ENCODE measurements around the gene TFEC.

Gene TFEC

GRCh38 chr7:115988401-115988800 lies 42.2 kb downstream of the TFEC start:
- Histone ChIP-seq H3K9ac (ENCODE audit: low read length) (no peak overlapping the region), H3K4me1 (ENCODE audit: control insufficient read depth, insufficient read depth, low read length) (no peaks in the 10 kb centered on the region), H3K9me3 (ENCODE audit: control insufficient read depth, insufficient read depth, low read depth, low read length) (no peaks in the 10 kb centered on the region), H3K27ac (ENCODE audit: low read depth, low read length) (no peak overlapping the region), H3K27me3 (ENCODE audit: control insufficient read depth, insufficient read depth, low read length) (no peaks in the 10 kb centered on the region), H3K4me3 (ENCODE audit: low read depth, low read length) (no peak overlapping the region), H3K36me3 (ENCODE audit: control insufficient read depth, insufficient read depth, low read length) (no peaks in the 10 kb centered on the region)

DNA sequence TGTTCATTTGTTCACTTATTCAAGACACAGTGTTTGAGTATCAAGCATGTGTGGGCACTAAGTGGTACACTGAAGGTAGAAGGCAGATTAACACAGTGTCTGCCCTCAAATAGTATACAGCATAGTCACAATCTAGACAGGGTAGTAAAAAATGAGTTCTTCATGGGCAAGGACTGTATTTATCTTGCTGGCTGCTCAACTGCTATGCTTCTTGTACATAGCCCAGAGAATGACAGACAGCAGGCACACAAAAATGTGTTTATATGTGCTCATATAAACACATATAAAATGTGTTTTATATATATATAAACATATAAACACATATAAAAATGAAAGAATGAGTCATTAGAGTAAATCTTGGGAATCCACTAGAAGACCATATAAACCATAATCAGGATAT lies 43.1 kb downstream of the TFEC start:
- no peak overlapping the region for H3K9ac ChIP-seq (ENCODE audit: low read length)
- H3K9me3 ChIP-seq (ENCODE audit: control insufficient read depth, insufficient read depth, low read depth, low read length) = no peaks in the 10 kb centered on the region
- H3K36me3 ChIP-seq (ENCODE audit: control insufficient read depth, insufficient read depth, low read length) = no peaks in the 10 kb centered on the region
- no peak overlapping the region for H3K27ac ChIP-seq (ENCODE audit: low read depth, low read length)
- H3K27me3 ChIP-seq (ENCODE audit: control insufficient read depth, insufficient read depth, low read length) = no peaks in the 10 kb centered on the region
- no peak overlapping the region for H3K4me3 ChIP-seq (ENCODE audit: low read depth, low read length)
- H3K4me1 ChIP-seq (ENCODE audit: control insufficient read depth, insufficient read depth, low read length) = no peaks in the 10 kb centered on the region

DNA sequence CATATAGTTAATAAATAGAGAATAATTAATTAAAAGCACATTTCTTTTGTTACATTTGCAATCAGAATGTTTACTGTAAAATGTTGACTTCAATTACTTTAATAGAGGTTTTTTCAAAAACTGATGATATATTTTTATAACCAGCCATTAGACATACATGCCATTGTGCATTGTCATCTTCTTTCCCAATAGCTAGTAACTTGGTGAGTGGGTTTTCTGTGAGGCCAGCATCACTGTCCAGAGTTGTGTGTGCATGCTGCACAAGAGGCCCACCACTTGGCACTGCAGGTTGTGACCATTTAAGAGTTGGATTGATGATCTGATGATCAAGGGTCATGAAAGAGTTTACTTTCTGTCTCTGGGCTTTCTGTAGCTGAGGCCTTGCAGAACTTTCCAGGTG lies 46.5 kb downstream of the TFEC start:
- Histone ChIP-seq H3K27me3 (ENCODE audit: control insufficient read depth, insufficient read depth, low read length) (no peaks in the 10 kb centered on the region), H3K36me3 (ENCODE audit: control insufficient read depth, insufficient read depth, low read length) (no peaks in the 10 kb centered on the region), H3K4me1 (ENCODE audit: control insufficient read depth, insufficient read depth, low read length) (no peaks in the 10 kb centered on the region), H3K27ac (ENCODE audit: low read depth, low read length) (no peak overlapping the region), H3K4me3 (ENCODE audit: low read depth, low read length) (no peak overlapping the region), H3K9ac (ENCODE audit: low read length) (no peak overlapping the region), H3K9me3 (ENCODE audit: control insufficient read depth, insufficient read depth, low read depth, low read length) (no peaks in the 10 kb centered on the region)

GRCh38 chr7:115980159-115980558 lies 50.4 kb downstream of the TFEC start:
- Histone ChIP-seq H3K9ac (ENCODE audit: low read length) (no peak overlapping the region), H3K4me3 (ENCODE audit: low read depth, low read length) (no peak overlapping the region), H3K27me3 (ENCODE audit: control insufficient read depth, insufficient read depth, low read length) (no peaks in the 10 kb centered on the region), H3K4me1 (ENCODE audit: control insufficient read depth, insufficient read depth, low read length) (no peaks in the 10 kb centered on the region), H3K36me3 (ENCODE audit: control insufficient read depth, insufficient read depth, low read length) (no peaks in the 10 kb centered on the region), H3K27ac (ENCODE audit: low read depth, low read length) (no peak overlapping the region), H3K9me3 (ENCODE audit: control insufficient read depth, insufficient read depth, low read depth, low read length) (no peaks in the 10 kb centered on the region)

DNA sequence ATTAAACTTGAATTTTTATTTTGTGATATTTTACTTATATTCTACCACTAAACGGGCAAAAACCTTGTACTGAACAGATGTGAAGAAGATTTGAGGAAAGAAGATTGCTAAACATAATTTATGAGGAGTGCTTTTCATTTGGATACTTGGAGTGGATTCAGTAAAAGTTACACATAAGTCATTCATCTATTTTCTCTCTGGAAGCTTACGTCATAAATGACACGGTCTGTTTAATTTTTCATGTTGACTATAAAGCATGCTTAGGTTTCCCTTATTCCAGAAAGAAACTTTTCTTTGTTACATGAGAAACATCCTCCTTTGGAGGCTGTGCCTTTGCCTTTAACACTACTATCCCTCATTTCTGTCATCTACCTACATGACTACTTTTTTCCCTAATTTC lies 53.9 kb downstream of the TFEC start:
- no peak overlapping the region for H3K27ac ChIP-seq (ENCODE audit: low read depth, low read length)

DNA sequence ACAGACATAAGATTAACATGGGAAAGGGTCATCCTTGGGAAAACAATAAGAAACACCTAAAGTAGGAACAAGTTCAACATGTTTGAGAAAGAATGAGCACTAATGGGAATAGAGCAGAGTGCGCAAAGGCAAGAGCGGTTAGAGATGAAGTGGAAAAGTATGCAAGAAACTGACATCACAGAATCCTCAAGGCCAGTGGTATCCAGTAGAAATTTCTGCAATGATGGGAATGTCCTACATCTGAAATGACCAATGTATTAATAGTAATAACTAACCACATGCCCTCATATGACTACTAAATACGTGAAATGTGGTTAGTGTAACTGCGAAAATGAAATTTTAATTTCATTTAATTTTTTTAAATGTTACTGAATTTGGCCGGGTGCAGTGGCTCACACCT lies 54.8 kb downstream of the TFEC start:
- H3K36me3 ChIP-seq (ENCODE audit: control insufficient read depth, insufficient read depth, low read length) = no peaks in the 10 kb centered on the region
- H3K27me3 ChIP-seq (ENCODE audit: control insufficient read depth, insufficient read depth, low read length) = no peaks in the 10 kb centered on the region
- H3K27ac ChIP-seq (ENCODE audit: low read depth, low read length) = no peak overlapping the region
- no peak overlapping the region for H3K9ac ChIP-seq (ENCODE audit: low read length)
- no peaks in the 10 kb centered on the region for H3K9me3 ChIP-seq (ENCODE audit: control insufficient read depth, insufficient read depth, low read depth, low read length)
- no peak overlapping the region for H3K4me3 ChIP-seq (ENCODE audit: low read depth, low read length)
- H3K4me1 ChIP-seq (ENCODE audit: control insufficient read depth, insufficient read depth, low read length) = no peaks in the 10 kb centered on the region

More for the DNA sequence above, 53.9 kb downstream of the TFEC start:
- H3K9ac ChIP-seq (ENCODE audit: low read length) = no peak overlapping the region
- H3K9me3 ChIP-seq (ENCODE audit: control insufficient read depth, insufficient read depth, low read depth, low read length) = no peaks in the 10 kb centered on the region
- no peak overlapping the region for H3K4me3 ChIP-seq (ENCODE audit: low read depth, low read length)
- no peaks in the 10 kb centered on the region for H3K36me3 ChIP-seq (ENCODE audit: control insufficient read depth, insufficient read depth, low read length)
- H3K4me1 ChIP-seq (ENCODE audit: control insufficient read depth, insufficient read depth, low read length) = no peaks in the 10 kb centered on the region
- H3K27me3 ChIP-seq (ENCODE audit: control insufficient read depth, insufficient read depth, low read length) = no peaks in the 10 kb centered on the region

GRCh38 chr7:115973406-115973805 lies 57.2 kb downstream of the TFEC start:
- no peaks in the 10 kb centered on the region for H3K36me3 ChIP-seq (ENCODE audit: control insufficient read depth, insufficient read depth, low read length)
- H3K4me3 ChIP-seq (ENCODE audit: low read depth, low read length) = no peak overlapping the region
- H3K4me1 ChIP-seq (ENCODE audit: control insufficient read depth, insufficient read depth, low read length) = peaks cover 4% of the 10 kb centered on the region; the same call in 1 of the 2 replicates
- H3K9me3 ChIP-seq (ENCODE audit: control insufficient read depth, insufficient read depth, low read depth, low read length) = no peaks in the 10 kb centered on the region
- H3K27ac ChIP-seq (ENCODE audit: low read depth, low read length) = no peak overlapping the region
- no peak overlapping the region for H3K9ac ChIP-seq (ENCODE audit: low read length)
- H3K27me3 ChIP-seq (ENCODE audit: control insufficient read depth, insufficient read depth, low read length) = no peaks in the 10 kb centered on the region

DNA sequence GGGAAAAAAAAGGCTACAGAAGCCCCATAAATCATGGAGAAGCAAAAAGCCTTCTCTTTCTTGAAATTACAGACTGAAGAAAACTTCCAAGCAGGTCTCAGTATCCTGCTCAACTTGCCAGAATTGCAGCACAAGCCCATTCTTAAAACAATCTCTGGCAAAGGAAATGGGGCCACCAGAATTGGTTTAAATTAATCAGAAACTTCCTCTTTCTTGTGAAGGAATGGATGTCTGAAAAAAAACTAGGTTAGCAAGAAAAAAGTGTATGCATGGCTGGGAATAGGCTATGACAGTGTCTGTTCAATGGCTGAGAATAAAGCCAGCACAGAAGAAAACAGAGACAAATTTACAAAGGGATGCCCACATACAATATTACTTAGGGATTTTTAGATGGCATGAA lies 59.1 kb downstream of the TFEC start:
- Histone ChIP-seq H3K9ac (ENCODE audit: low read length) (no peak overlapping the region), H3K27ac (ENCODE audit: low read depth, low read length) (no peak overlapping the region), H3K36me3 (ENCODE audit: control insufficient read depth, insufficient read depth, low read length) (no peaks in the 10 kb centered on the region), H3K4me3 (ENCODE audit: low read depth, low read length) (no peak overlapping the region), H3K9me3 (ENCODE audit: control insufficient read depth, insufficient read depth, low read depth, low read length) (no peaks in the 10 kb centered on the region), H3K27me3 (ENCODE audit: control insufficient read depth, insufficient read depth, low read length) (no peaks in the 10 kb centered on the region), H3K4me1 (ENCODE audit: control insufficient read depth, insufficient read depth, low read length) (peaks cover 4% of the 10 kb centered on the region; the same call in 1 of the 2 replicates)

- Histone ChIP-seq H3K9me3 (ENCODE audit: control insufficient read depth, insufficient read depth, low read depth, low read length) (no peaks in the 10 kb centered on the region), H3K9ac (ENCODE audit: low read length) (no peak overlapping the region), H3K27ac (ENCODE audit: low read depth, low read length) (no peak overlapping the region), H3K4me1 (ENCODE audit: control insufficient read depth, insufficient read depth, low read length) (peaks cover 4% of the 10 kb centered on the region; the same call in 1 of the 2 replicates), H3K36me3 (ENCODE audit: control insufficient read depth, insufficient read depth, low read length) (no peaks in the 10 kb centered on the region), H3K27me3 (ENCODE audit: control insufficient read depth, insufficient read depth, low read length) (no peaks in the 10 kb centered on the region), H3K4me3 (ENCODE audit: low read depth, low read length) (no peak overlapping the region)
Observed at GRCh38 chr7:115968596-115968995, 62.0 kb downstream of the TFEC start.

- Histone ChIP-seq H3K27ac (ENCODE audit: low read depth, low read length) (no peak overlapping the region), H3K36me3 (ENCODE audit: control insufficient read depth, insufficient read depth, low read length) (no peaks in the 10 kb centered on the region), H3K4me3 (ENCODE audit: low read depth, low read length) (no peak overlapping the region), H3K27me3 (ENCODE audit: control insufficient read depth, insufficient read depth, low read length) (no peaks in the 10 kb centered on the region), H3K9ac (ENCODE audit: low read length) (no peak overlapping the region), H3K9me3 (ENCODE audit: control insufficient read depth, insufficient read depth, low read depth, low read length) (no peaks in the 10 kb centered on the region), H3K4me1 (ENCODE audit: control insufficient read depth, insufficient read depth, low read length) (peaks cover 4% of the 10 kb centered on the region; the same call in 1 of the 2 replicates)
Observed at GRCh38 chr7:115968171-115968570, 62.4 kb downstream of the TFEC start.

DNA sequence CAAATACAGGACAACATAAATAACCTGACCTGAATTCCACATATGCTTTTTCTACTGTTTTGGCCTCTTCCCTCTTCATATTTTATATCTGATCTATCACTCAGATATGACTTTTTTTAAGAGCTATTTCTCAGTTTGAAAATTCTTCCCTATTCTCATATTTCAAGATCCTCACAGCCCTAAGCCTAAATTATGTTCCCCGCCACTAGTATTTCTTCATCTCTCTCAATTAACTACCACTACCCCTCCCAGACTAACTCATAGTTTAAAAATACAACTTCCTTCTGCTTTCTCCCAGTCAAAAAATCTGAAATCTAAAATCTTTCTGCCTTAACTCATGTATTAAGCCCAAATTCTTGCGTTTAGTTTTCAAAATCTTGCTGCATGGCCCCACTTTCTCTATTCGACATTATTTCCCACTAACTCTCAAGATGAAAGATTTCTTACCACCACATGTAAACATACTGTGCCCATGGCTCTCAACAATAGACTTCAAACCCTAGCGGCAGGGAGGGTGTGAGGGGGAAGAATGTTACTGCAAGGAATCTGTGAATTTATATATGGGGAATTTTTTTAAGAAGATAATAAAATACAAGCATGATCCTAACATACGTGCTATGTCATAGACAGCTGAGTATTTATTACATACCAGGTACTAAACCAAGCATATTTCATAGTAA lies 64.6 kb downstream of the TFEC start:
- no peak overlapping the region for H3K4me3 ChIP-seq (ENCODE audit: low read depth, low read length)

More for the DNA sequence above, 64.6 kb downstream of the TFEC start:
- peaks cover 4% of the 10 kb centered on the region; the same call in 1 of the 2 replicates for H3K4me1 ChIP-seq (ENCODE audit: control insufficient read depth, insufficient read depth, low read length)
- no peaks in the 10 kb centered on the region for H3K9me3 ChIP-seq (ENCODE audit: control insufficient read depth, insufficient read depth, low read depth, low read length)
- H3K36me3 ChIP-seq (ENCODE audit: control insufficient read depth, insufficient read depth, low read length) = no peaks in the 10 kb centered on the region
- H3K27ac ChIP-seq (ENCODE audit: low read depth, low read length) = no peak overlapping the region
- no peaks in the 10 kb centered on the region for H3K27me3 ChIP-seq (ENCODE audit: control insufficient read depth, insufficient read depth, low read length)
- no peak overlapping the region for H3K9ac ChIP-seq (ENCODE audit: low read length)

Measured in HUES6 (cell line).